AG04450 (cell line): ENCODE measurements around the gene GEMIN7. TPM values are rescaled to one million over a fixed set of nuclear protein-coding genes. Genes with fewer than 3 reads are reported as not detected.

Source experiments
- CTCF ChIA-PET: fragments of 300-600, 350-600 bp; formaldehyde crosslinking; extraction: SDS; loops from one replicate; lab custom pipeline; 2022; ENCODE audit warnings: antibody characterized with exemption, inconsistent platforms; lab: Charles Lee
- POLR2A ChIA-PET: fragments of 350-600 bp; formaldehyde crosslinking; extraction: SDS; loops from one replicate; lab custom pipeline; 2021; ENCODE audit warnings: antibody characterized with exemption, inconsistent platforms; lab: Yijun Ruan, JAX
- DNase-seq: peaks from one replicate; pipeline ENCODE4 v3.0.0-alpha.2; 2011; ENCODE audit warnings: low read depth, low spot score
- H3K27ac ChIP-seq: one replicate; pipeline ENCODE4 v1.5.1; 2012; ENCODE audit warnings: low read depth, low read length, control low read depth
- H3K27me3 ChIP-seq: one replicate; pipeline ENCODE4 v1.6.0; 2012; ENCODE audit warnings: low read length; ENCODE audit not compliant: control insufficient read depth, insufficient read depth
- H3K4me3 ChIP-seq: 2 replicates; pipeline ENCODE4 v1.5.1; 2011; ENCODE audit warnings: mild to moderate bottlenecking, low read depth, low read length, control low read depth
- H3K9me3 ChIP-seq: 2 replicates; pipeline ENCODE4 v1.5.1; 2012; ENCODE audit warnings: low read length; ENCODE audit not compliant: control insufficient read depth, insufficient read depth
- CTCF ChIP-seq: IDR thresholded peaks from 2 replicates; pipeline ENCODE4 v1.5.1; 2011; ENCODE audit warnings: low read depth, low read length, control low read depth, inconsistent platforms
- polyA plus RNA-seq: library from polyadenylated mRNA; depleted of rRNA; stranded (reverse); fragments of >200 nt; gene quantifications from 2 replicates; pipeline ENCODE4 v1.2.3, GENCODE V29; 2011

GEMIN7 gene
- polyA plus RNA-seq, 1 experiment = 20.6 TPM

- CTCF ChIA-PET = interaction anchor here (0.5 to 3.8 kb wide), 2 partner anchors 10 to 37 kb away, joined by 3 to 27 read pairs; no protein-coding TSS in a partner anchor
- no peak for TF ChIP-seq CTCF
These were observed 29.0 kb upstream of the GEMIN7 start for GRCh38 chr19:45050036-45050435.

GRCh38 chr19:45051929-45052579 is 27.0 kb upstream of the GEMIN7 start:
- Histone ChIP-seq H3K27ac (no peak overlapping the region), H3K27me3 (no peaks in the 10 kb centered on the region), H3K9me3 (no peaks in the 10 kb centered on the region), H3K4me3 (no peak overlapping the region)
- ChIA-PET CTCF (interaction anchor here (3.8 kb wide), 1 partner anchor 8 kb away, joined by 27 read pairs; no protein-coding TSS in a partner anchor), POLR2A (interaction anchor here (0.6 kb wide), 1 partner anchor 82 kb away, joined by 7 read pairs; no protein-coding TSS in a partner anchor)
- DNase-seq = no peak
- TF ChIP-seq CTCF = no peak

More at GRCh38 chr19:45050036-45050435, 29.0 kb upstream of the GEMIN7 start:
- POLR2A ChIA-PET = interaction anchor here (0.9 to 2.0 kb wide), 2 partner anchors 10 to 11 kb away, joined by 3 to 14 read pairs; partner anchors contain the start of gene CLASRP
- no peak for DNase-seq
- Histone ChIP-seq H3K4me3 (no peak overlapping the region), H3K27me3 (no peaks in the 10 kb centered on the region), H3K27ac (no peak overlapping the region), H3K9me3 (no peaks in the 10 kb centered on the region)

- CTCF ChIA-PET = interaction anchor here (0.5 kb wide), 1 partner anchor 50 kb away, joined by 3 read pairs; no protein-coding TSS in a partner anchor
- Histone ChIP-seq H3K4me3 (no peak overlapping the region), H3K27me3 (no peaks in the 10 kb centered on the region), H3K27ac (no peak overlapping the region), H3K9me3 (no peaks in the 10 kb centered on the region)
- TF ChIP-seq CTCF = no peak
- DNase-seq = no peak
- POLR2A ChIA-PET = no interaction called here
These were observed 22.2 kb upstream of the GEMIN7 start for GRCh38 chr19:45056831-45057230.

DNA sequence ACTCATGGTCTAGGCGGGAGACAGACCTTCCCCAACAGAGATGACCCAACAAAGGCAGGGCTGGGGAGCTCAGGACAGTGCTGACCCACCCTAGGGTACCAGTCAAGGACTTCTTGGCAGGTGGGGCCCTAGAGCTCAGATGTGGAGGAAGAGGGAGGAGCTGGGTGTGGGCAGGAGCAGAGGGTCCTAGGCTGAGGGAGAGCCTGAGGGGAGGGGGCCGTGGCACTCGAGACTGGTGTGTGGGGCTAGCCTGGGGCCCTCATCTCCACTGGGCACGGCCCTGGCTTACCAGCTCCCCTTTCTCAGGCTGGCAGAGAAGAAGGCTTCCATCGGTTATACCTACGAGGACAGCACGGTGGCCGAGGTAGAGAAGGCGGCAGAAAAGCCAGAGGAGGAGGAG is 21.6 kb upstream of the GEMIN7 start:
- POLR2A ChIA-PET = no interaction called here
- no peak overlapping the region for H3K27ac ChIP-seq
- DNase-seq = no peak
- CTCF ChIA-PET = no interaction called here
- H3K27me3 ChIP-seq = no peaks in the 10 kb centered on the region
- no peak for TF ChIP-seq CTCF
- no peak overlapping the region for H3K4me3 ChIP-seq
- no peaks in the 10 kb centered on the region for H3K9me3 ChIP-seq

- Histone ChIP-seq H3K9me3 (no peaks in the 10 kb centered on the region), H3K4me3 (no peak overlapping the region), H3K27me3 (no peaks in the 10 kb centered on the region), H3K27ac (peak overlapping the region; percentile 11)
- no peak for DNase-seq
- CTCF ChIA-PET = interaction anchor here (1.1 to 1.7 kb wide), 7 partner anchors 13 to 75 kb away, joined by 3 to 9 read pairs (median 5); partner anchors contain the start of gene ZNF296
- TF ChIP-seq CTCF = no peak
- POLR2A ChIA-PET = interaction anchor here (1.1 kb wide), 1 partner anchor 19 kb away, joined by 3 read pairs; no protein-coding TSS in a partner anchor
These were observed 20.4 kb upstream of the GEMIN7 start for GRCh38 chr19:45058622-45059159.
